PC-3 (cell line): Measurements from ENCODE around the gene EIF2B4. TPM values are rescaled to one million over a fixed set of nuclear protein-coding genes. Genes with fewer than 3 reads are reported as not detected.

ENCODE experiments used
- ATAC-seq: fragments of 200-7000 bp; cut with Tn5 transposase; 2 replicates; pipeline ENCODE4 v1.9.1; 2020; ENCODE audit warnings: mild to moderate bottlenecking, moderate library complexity
- BruUV-seq: library from RNA; stranded (reverse); fragments of 400-500 nt; replicated peaks from 2 replicates; lab custom pipeline; 2021; lab: Mats Ljungman, UMichigan
- CTCF ChIA-PET: fragments of 300-600 bp; sonication (Branson Sonifier 250); formaldehyde crosslinking; loops from one replicate; lab custom pipeline; 2022; ENCODE audit warnings: antibody characterized with exemption; lab: Charles Lee
- POLR2A ChIA-PET: fragments of 300-600 bp; sonication (Branson Sonifier 250); formaldehyde crosslinking; loops from one replicate; lab custom pipeline; 2022; ENCODE audit warnings: antibody characterized with exemption; ENCODE audit not compliant: unreplicated experiment; lab: Charles Lee
- DNase-seq: peaks from one replicate; pipeline ENCODE4 v3.0.0-alpha.2; 2015
- H2AFZ ChIP-seq: fragments of 300-600 bp; sonication (generic); 2 replicates; pipeline ENCODE4 v1.6.0; 2016; ENCODE audit warnings: antibody characterized with exemption, low read length
- H3F3A ChIP-seq: fragments of 300-600 bp; sonication (generic); one replicate; pipeline ENCODE4 v1.6.0; 2017; ENCODE audit warnings: antibody characterized with exemption, low read length, control low read depth, mild to moderate bottlenecking; ENCODE audit not compliant: unreplicated experiment
- H3K27ac ChIP-seq: fragments of 300-600 bp; sonication (generic); 2 replicates; pipeline ENCODE4 v1.5.1; 2016; ENCODE audit warnings: mild to moderate bottlenecking, low read length
- H3K27me3 ChIP-seq: fragments of 300-600 bp; sonication (generic); 2 replicates; pipeline ENCODE4 v1.6.1; 2016; ENCODE audit warnings: low read length, mixed read lengths
- H3K36me3 ChIP-seq: fragments of 300-600 bp; sonication (generic); 2 replicates; pipeline ENCODE4 v1.6.1; 2016; ENCODE audit warnings: low read depth, mixed run types, low read length, mixed read lengths
- H3K4me1 ChIP-seq: fragments of 300-600 bp; sonication (generic); 2 replicates; pipeline ENCODE4 v1.5.1; 2016; ENCODE audit warnings: low read length; ENCODE audit not compliant: insufficient read depth
- H3K4me2 ChIP-seq: fragments of 300-600 bp; sonication (generic); 2 replicates; pipeline ENCODE4 v1.6.0; 2016; ENCODE audit warnings: low read length
- H3K4me3 ChIP-seq: fragments of 300-600 bp; sonication (generic); 2 replicates; pipeline ENCODE4 v1.5.1; 2016; ENCODE audit warnings: mild to moderate bottlenecking, low read length, mixed read lengths
- H3K79me2 ChIP-seq: fragments of 300-600 bp; sonication (generic); 2 replicates; pipeline ENCODE4 v1.6.1; 2017; ENCODE audit warnings: low read length, mixed read lengths
- H3K9ac ChIP-seq: fragments of 300-600 bp; sonication (generic); 2 replicates; pipeline ENCODE4 v1.6.0; 2016; ENCODE audit warnings: mild to moderate bottlenecking, low read length
- H3K9me2 ChIP-seq: fragments of 300-600 bp; sonication (generic); replicated peaks from 2 replicates; pipeline ENCODE4 v1.6.1; 2016; ENCODE audit warnings: mixed run types, low read length, mixed read lengths
- H3K9me3 ChIP-seq: fragments of 300-600 bp; sonication (generic); 2 replicates; pipeline ENCODE4 v1.6.1; 2016; ENCODE audit warnings: low read length, mixed read lengths
- H4K20me1 ChIP-seq: fragments of 300-600 bp; sonication (generic); 2 replicates; pipeline ENCODE4 v1.6.1; 2016; ENCODE audit warnings: low read length, mixed read lengths
- EZH2 ChIP-seq: fragments of 300-600 bp; sonication (generic); IDR thresholded peaks from one replicate; pipeline ENCODE4 v1.6.1; 2017; ENCODE audit warnings: antibody characterized with exemption, mild to moderate bottlenecking, low read length; ENCODE audit not compliant: unreplicated experiment
- EZH2phosphoT487 ChIP-seq: fragments of 300-600 bp; sonication (generic); IDR thresholded peaks from 2 replicates; pipeline ENCODE4 v1.6.1; 2018; ENCODE audit warnings: mild to moderate bottlenecking, antibody characterized with exemption, low read length, borderline replicate concordance
- intact Hi-C: fragments of 100-400 bp; cut with micrococcal nuclease; formaldehyde crosslinking; loops from 2 replicates; pipeline ENCODE4 v1.9.0; 2023
- total RNA-seq: library from RNA; depleted of rRNA; stranded (reverse); fragments of >200 nt; gene quantifications from 2 replicates; pipeline ENCODE4 v1.2.3, GENCODE V29; 2014
- TF ChIP-seq, protein P1 (sequence below): fragments of 300-600 bp; sonication (generic); conservative IDR thresholded peaks from 2 replicates; pipeline ENCODE4 v1.5.1; 2017; ENCODE audit warnings: antibody characterized with exemption, low read depth, mild to moderate bottlenecking, low read length

EIF2B4 gene
- total RNA-seq, 1 experiment from 2014 or later: 35.8 TPM

- no peak overlapping the region for H3K9ac ChIP-seq
- H3K27me3 ChIP-seq: no peaks in the 10 kb centered on the region
- no peaks in the 10 kb centered on the region for H3K9me2 ChIP-seq
- BruUV-seq: no TSS peak
- DNase-seq (no peak), ATAC-seq (no peak)
- H3K27ac ChIP-seq: no peak overlapping the region
- no peak overlapping the region for H3K4me2 ChIP-seq
- H3K79me2 ChIP-seq: peaks cover 41% of the 10 kb centered on the region
- no peaks in the 10 kb centered on the region for H3K9me3 ChIP-seq
- no peaks in the 10 kb centered on the region for H4K20me1 ChIP-seq
- H3F3A ChIP-seq: no peaks in the 10 kb centered on the region
- no peak overlapping the region for H3K4me3 ChIP-seq
- peaks cover 30% of the 10 kb centered on the region for H3K4me1 ChIP-seq
- ChIA-PET POLR2A (no interaction called here), CTCF (no interaction called here)
- intact Hi-C loops: no loop called here
- H2AFZ ChIP-seq: no peak overlapping the region
- peaks cover 31% of the 10 kb centered on the region; the same call in 1 of the 2 replicates for H3K36me3 ChIP-seq
- TF ChIP-seq, protein P1, sequence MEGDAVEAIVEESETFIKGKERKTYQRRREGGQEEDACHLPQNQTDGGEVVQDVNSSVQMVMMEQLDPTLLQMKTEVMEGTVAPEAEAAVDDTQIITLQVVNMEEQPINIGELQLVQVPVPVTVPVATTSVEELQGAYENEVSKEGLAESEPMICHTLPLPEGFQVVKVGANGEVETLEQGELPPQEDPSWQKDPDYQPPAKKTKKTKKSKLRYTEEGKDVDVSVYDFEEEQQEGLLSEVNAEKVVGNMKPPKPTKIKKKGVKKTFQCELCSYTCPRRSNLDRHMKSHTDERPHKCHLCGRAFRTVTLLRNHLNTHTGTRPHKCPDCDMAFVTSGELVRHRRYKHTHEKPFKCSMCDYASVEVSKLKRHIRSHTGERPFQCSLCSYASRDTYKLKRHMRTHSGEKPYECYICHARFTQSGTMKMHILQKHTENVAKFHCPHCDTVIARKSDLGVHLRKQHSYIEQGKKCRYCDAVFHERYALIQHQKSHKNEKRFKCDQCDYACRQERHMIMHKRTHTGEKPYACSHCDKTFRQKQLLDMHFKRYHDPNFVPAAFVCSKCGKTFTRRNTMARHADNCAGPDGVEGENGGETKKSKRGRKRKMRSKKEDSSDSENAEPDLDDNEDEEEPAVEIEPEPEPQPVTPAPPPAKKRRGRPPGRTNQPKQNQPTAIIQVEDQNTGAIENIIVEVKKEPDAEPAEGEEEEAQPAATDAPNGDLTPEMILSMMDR: no peak
- TF ChIP-seq EZH2phosphoT487 (no peak), EZH2 (no peak)
Observed at GRCh38 chr2:27373567-27373966, 3.4 kb upstream of the EIF2B4 start.

- Histone ChIP-seq H3K4me2 (peak overlapping the region; percentile 98; the same call in 1 of the 2 replicates), H3K4me1 (peaks cover 35% of the 10 kb centered on the region), H3K9me3 (no peaks in the 10 kb centered on the region), H3K79me2 (peaks cover 47% of the 10 kb centered on the region), H3K27ac (no peak overlapping the region), H4K20me1 (no peaks in the 10 kb centered on the region), H3K4me3 (no peak overlapping the region), H3K9ac (no peak overlapping the region), H3F3A (no peaks in the 10 kb centered on the region), H2AFZ (no peak overlapping the region), H3K36me3 (peaks cover 32% of the 10 kb centered on the region; the same call in 1 of the 2 replicates), H3K9me2 (no peaks in the 10 kb centered on the region), H3K27me3 (no peaks in the 10 kb centered on the region)
- ChIA-PET POLR2A (no interaction called here), CTCF (no interaction called here)
- peak; percentile 16 for DNase-seq
- intact Hi-C loops: no loop called here
- no peak for ATAC-seq
- no TSS peak for BruUV-seq
- TF ChIP-seq, protein P1: no peak
- TF ChIP-seq EZH2: no peak
Observed at GRCh38 chr2:27372937-27373336, 2.8 kb upstream of the EIF2B4 start.

DNA sequence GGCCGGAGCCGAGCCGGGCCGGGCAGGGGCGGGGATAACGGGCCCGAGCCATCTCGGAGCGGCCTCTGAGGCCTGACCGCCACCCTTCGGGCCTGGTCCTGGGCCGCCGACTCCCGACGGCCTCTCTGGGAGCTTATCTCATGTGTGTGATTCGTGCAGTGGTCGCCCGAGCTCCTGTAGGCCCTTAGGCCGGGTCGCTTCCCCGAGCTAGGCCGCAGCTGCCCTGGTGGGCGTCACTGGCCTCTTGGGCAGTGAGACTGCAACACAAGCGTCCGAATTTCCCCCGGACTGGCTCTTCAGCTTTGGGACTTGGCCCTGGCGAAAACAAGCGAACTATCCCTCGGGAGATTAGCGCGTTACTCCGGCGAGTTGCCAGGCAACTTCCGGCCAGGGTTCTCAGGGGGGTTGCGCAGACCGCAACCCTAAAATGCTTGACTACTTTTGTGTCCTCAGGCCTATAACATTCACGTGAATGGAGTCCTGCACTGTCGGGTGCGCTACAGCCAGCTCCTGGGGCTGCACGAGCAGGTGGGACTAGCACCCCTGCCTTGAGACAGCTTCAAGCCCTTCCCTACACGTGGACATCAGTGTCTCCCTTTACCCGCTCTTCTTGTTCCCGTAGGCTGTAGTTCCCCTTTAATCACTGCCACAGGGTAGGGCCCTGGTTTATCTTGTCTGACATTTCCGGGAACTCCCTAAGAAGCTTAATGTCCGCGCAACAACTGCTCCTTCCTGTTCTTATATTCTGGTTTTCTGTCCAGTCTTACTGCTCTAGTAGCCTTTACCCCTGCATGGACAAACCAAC, 880 bp upstream of the EIF2B4 start:
- Histone ChIP-seq H3K27ac (peak overlapping the region; percentile 51), H3K4me1 (peaks cover 35% of the 10 kb centered on the region)
- no TSS peak for BruUV-seq

More for the DNA sequence above, 880 bp upstream of the EIF2B4 start:
- CTCF ChIA-PET: no interaction called here
- Histone ChIP-seq H3K79me2 (peaks cover 48% of the 10 kb centered on the region), H3K4me2 (peak overlapping the region; percentile 98), H3K4me3 (peak overlapping the region; percentile 76), H3K27me3 (no peaks in the 10 kb centered on the region), H3K36me3 (peaks cover 30% of the 10 kb centered on the region), H4K20me1 (no peaks in the 10 kb centered on the region), H3K9me2 (no peaks in the 10 kb centered on the region), H3F3A (no peaks in the 10 kb centered on the region), H3K9ac (peak overlapping the region; percentile 93), H2AFZ (peak overlapping the region; percentile 68), H3K9me3 (no peaks in the 10 kb centered on the region)
- ATAC-seq (peak; percentile 21), DNase-seq (peak; percentile 50)
- TF ChIP-seq EZH2phosphoT487: no peak
- TF ChIP-seq, protein P1: no peak
- intact Hi-C loops: loop anchor here (1.0 kb wide), 3 partner anchors 15 to 300 kb away; partner anchors contain the start of genes GTF3C2 and OST4
- POLR2A ChIA-PET: interaction anchor here (0.6 to 1.1 kb wide), 2 partner anchors 9 to 341 kb away, joined by 5 to 6 read pairs; no protein-coding TSS in a partner anchor
